Stimulated activated CD8-positive, alpha-beta memory T cell treated with anti-CD3 and anti-CD28 coated beads, Interleukin-7, amount 100 ng/mL, for 1 hour (primary cell): Measurements from ENCODE around the gene DTNB.
A peak's percentile ranks its signal among the peaks of the same experiment; 100 is the strongest.
"Not testable (repeated sequence)": the region's sequence is repeated elsewhere in the genome, so short reads cannot be mapped to it uniquely, and the experiment has no call there.

Experiments
- DNase-seq, 2 donors: peaks; one replicate each; pipeline ENCODE4 v3.0.0-alpha.2; 2020; ENCODE audit warnings: low read depth in 2 of 2

Gene DTNB

GRCh38 chr2:25673300-25674076 lies at the start of gene DTNB:
Gene DTNB, minus strand, starts transcription at chr2:25673577. Its CDS starts 20,917 bp downstream, at chr2:25652660.
- DNase-seq, result peak; percentile 61 to 63

- DNase-seq, result no peak
Observed at GRCh38 chr2:25722224-25722623, 48.8 kb upstream of the DTNB start.

- DNase-seq, result no peak
Observed at GRCh38 chr2:25720575-25720974, 47.2 kb upstream of the DTNB start.

- DNase-seq, result no peak
Observed at GRCh38 chr2:25714740-25715139, 41.4 kb upstream of the DTNB start.

GRCh38 chr2:25712455-25712854 lies 39.1 kb upstream of the DTNB start:
- DNase-seq, result no peak

GRCh38 chr2:25711675-25712354 lies 38.4 kb upstream of the DTNB start:
- DNase-seq, result no peak

- no peak for DNase-seq
Observed at GRCh38 chr2:25710750-25711149, 37.4 kb upstream of the DTNB start.

GRCh38 chr2:25709349-25709748 lies 36.0 kb upstream of the DTNB start:
- no peak for DNase-seq

GRCh38 chr2:25707927-25708590 lies 34.7 kb upstream of the DTNB start:
- no peak for DNase-seq

GRCh38 chr2:25705575-25705974 lies 32.2 kb upstream of the DTNB start:
- not testable (repeated sequence) for DNase-seq

GRCh38 chr2:25701801-25702200 lies 28.4 kb upstream of the DTNB start:
- DNase-seq, result no peak

- no peak for DNase-seq
Observed at GRCh38 chr2:25700221-25700660, 26.9 kb upstream of the DTNB start.

- DNase-seq, result no peak
Observed at GRCh38 chr2:25699216-25699615, 25.8 kb upstream of the DTNB start.

GRCh38 chr2:25698752-25699151 lies 25.4 kb upstream of the DTNB start:
- no peak for DNase-seq

GRCh38 chr2:25697559-25698341 lies 24.4 kb upstream of the DTNB start:
- DNase-seq, result no peak

GRCh38 chr2:25692737-25693445 lies 19.5 kb upstream of the DTNB start:
- DNase-seq, result no peak

- no peak for DNase-seq
Observed at GRCh38 chr2:25692143-25692542, 18.8 kb upstream of the DTNB start.

GRCh38 chr2:25690058-25690457 lies 16.7 kb upstream of the DTNB start:
- DNase-seq, result no peak

GRCh38 chr2:25688236-25688635 lies 14.9 kb upstream of the DTNB start:
- no peak for DNase-seq

- no peak for DNase-seq
Observed at GRCh38 chr2:25685741-25686140, 12.4 kb upstream of the DTNB start.
